Nephron progenitor cell (in vitro differentiated cells): Measurements from ENCODE around the gene BRINP2.

ENCODE experiments used
- DNase-seq: peaks from one replicate; pipeline ENCODE4 v3.0.0; 2021
- H3K27ac Mint-ChIP-seq: 2 replicates; pipeline ENCODE4 v1.8.0; 2021; ENCODE audit warnings: mild to moderate bottlenecking, moderate library complexity, mixed read lengths
- H3K27me3 Mint-ChIP-seq: 2 replicates; pipeline ENCODE4 v1.8.0; 2021; ENCODE audit warnings: mild to moderate bottlenecking, low read depth, mixed read lengths; ENCODE audit not compliant: poor library complexity
- H3K36me3 Mint-ChIP-seq: 2 replicates; pipeline ENCODE4 v1.8.0; 2021; ENCODE audit warnings: low read depth, mixed read lengths
- H3K4me1 Mint-ChIP-seq: 2 replicates; pipeline ENCODE4 v1.8.0; 2021; ENCODE audit warnings: mixed read lengths
- H3K4me3 Mint-ChIP-seq: 2 replicates; pipeline ENCODE4 v1.8.0; 2021; ENCODE audit warnings: mild to moderate bottlenecking, moderate library complexity, mixed read lengths
- H3K9me3 Mint-ChIP-seq: 2 replicates; pipeline ENCODE4 v1.8.0; 2021; ENCODE audit warnings: mild to moderate bottlenecking, moderate library complexity, mixed read lengths
- TF ChIP-seq, protein P1 (sequence below): fragments of 200-600 bp; sonication (generic); IDR thresholded peaks from 2 replicates; pipeline ENCODE4 v1.5.0; 2021; ENCODE audit warnings: antibody characterized with exemption

BRINP2 gene

DNA sequence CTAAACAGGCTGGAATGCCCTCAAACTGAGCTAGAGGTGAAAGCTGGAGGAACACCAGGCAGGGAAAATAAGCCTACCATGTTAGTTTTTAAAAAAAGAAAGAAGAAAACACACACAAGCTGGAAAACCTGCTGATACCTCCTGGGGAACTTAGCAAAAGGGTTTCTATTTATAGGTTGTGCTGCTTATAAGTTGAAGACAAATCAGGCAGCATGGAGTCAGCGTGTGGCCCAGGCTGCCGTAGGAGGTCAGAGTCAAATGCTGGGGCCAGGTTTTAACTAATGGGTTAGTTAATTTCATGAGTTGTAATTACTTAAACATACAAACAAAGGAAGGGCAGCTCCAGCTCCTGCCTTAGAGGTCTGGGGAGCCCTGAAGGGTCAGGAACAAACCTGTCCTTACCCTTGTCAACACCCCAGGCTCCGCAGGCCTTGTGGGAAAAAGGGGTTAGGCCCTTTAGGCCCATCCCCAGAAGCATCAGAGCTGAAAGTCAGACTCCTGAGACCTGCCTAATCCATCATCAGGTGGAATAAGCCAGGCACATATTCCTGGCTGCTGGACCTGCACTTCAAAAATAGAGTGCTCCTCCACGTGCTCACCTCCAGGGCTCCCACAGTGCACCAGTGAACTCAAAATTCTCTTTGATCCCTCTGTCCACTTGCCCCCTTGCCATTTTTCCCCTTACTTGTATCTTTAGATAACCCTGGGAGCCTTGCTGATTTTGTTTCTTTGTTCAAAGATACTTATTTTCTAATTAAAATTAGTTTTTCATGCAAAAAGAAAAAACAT lies 59.7 kb downstream of the BRINP2 start:
- no peak for DNase-seq
- peaks cover 10% of the 10 kb centered on the region for H3K27me3 Mint-ChIP-seq
- H3K27ac Mint-ChIP-seq, result no peak overlapping the region
- H3K4me1 Mint-ChIP-seq, result peaks cover 40% of the 10 kb centered on the region
- H3K36me3 Mint-ChIP-seq, result no peaks in the 10 kb centered on the region
- no peak overlapping the region for H3K4me3 Mint-ChIP-seq
- H3K9me3 Mint-ChIP-seq, result no peaks in the 10 kb centered on the region
- TF ChIP-seq, protein P1, sequence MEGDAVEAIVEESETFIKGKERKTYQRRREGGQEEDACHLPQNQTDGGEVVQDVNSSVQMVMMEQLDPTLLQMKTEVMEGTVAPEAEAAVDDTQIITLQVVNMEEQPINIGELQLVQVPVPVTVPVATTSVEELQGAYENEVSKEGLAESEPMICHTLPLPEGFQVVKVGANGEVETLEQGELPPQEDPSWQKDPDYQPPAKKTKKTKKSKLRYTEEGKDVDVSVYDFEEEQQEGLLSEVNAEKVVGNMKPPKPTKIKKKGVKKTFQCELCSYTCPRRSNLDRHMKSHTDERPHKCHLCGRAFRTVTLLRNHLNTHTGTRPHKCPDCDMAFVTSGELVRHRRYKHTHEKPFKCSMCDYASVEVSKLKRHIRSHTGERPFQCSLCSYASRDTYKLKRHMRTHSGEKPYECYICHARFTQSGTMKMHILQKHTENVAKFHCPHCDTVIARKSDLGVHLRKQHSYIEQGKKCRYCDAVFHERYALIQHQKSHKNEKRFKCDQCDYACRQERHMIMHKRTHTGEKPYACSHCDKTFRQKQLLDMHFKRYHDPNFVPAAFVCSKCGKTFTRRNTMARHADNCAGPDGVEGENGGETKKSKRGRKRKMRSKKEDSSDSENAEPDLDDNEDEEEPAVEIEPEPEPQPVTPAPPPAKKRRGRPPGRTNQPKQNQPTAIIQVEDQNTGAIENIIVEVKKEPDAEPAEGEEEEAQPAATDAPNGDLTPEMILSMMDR, result no peak

DNA sequence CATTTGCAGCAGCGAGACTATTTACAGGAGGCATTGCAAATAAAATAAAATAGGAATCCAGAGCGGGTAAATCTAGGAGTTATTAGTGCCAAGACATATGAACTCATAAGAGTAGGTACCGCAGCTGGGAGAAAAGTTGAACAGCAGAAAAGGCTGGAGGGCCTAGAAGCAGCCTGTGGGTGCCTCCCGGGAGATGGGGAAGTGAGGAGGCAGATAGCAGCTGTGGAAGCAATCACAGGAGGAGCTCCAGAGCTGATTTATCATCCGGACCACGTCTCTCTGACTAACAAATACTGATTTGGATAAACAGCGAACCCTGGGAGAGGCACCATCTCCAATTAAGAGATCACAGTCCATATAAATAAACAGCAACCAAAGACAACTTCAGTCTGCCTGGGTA lies 64.6 kb downstream of the BRINP2 start:
- no peak for DNase-seq
- no peak overlapping the region for H3K27ac Mint-ChIP-seq
- H3K9me3 Mint-ChIP-seq, result no peaks in the 10 kb centered on the region
- H3K27me3 Mint-ChIP-seq, result peaks cover 13% of the 10 kb centered on the region
- H3K36me3 Mint-ChIP-seq, result no peaks in the 10 kb centered on the region
- TF ChIP-seq, protein P1, result no peak
- peaks cover 32% of the 10 kb centered on the region for H3K4me1 Mint-ChIP-seq
- no peak overlapping the region for H3K4me3 Mint-ChIP-seq

DNA sequence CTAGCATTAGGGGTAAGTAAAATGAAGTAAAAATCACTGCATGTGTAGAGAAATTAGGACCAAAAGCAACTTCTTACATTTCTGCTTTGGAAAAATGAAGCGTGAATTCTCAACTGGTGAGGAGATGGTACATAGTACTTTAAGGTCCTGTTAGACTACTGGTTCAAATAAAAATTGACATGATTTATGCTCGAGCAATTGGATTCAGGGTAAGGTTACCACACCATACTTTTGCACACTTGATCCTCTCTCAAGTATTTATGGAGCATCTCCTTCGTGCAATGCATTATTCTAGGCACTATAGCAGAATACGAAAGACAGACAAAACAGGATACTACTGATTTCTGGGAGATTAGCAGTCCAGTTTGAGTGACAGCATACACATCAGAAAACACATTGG lies 66.2 kb downstream of the BRINP2 start:
- no peak for DNase-seq
- Mint-ChIP-seq H3K4me1 (peaks cover 32% of the 10 kb centered on the region), H3K27me3 (peaks cover 15% of the 10 kb centered on the region), H3K27ac (no peak overlapping the region), H3K9me3 (peaks cover 4% of the 10 kb centered on the region), H3K4me3 (no peak overlapping the region), H3K36me3 (no peaks in the 10 kb centered on the region)
- TF ChIP-seq, protein P1, result no peak

DNA sequence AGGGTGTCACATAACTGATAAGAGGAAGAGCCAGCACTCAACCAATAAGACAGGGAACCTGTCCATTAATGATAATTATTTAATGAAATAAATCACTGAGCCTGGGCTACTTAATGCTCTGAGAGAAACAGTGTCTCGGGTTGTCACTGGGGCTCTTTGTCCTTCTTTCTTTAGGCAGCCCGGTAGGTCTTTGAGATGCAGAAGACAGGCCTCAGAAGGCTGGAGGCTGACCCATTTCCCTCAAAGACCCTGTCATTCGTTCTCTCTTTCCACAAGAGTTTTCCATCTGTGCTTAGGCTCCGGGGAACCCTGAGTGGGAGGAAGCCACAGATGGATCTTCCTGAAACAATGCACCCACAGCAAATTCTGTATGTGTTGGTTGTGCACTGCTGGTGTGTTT lies 68.2 kb downstream of the BRINP2 start:
- H3K36me3 Mint-ChIP-seq, result no peaks in the 10 kb centered on the region
- H3K4me3 Mint-ChIP-seq, result no peak overlapping the region
- H3K27ac Mint-ChIP-seq, result no peak overlapping the region
- H3K4me1 Mint-ChIP-seq, result peaks cover 40% of the 10 kb centered on the region
- TF ChIP-seq, protein P1, result no peak
- peaks cover 4% of the 10 kb centered on the region for H3K9me3 Mint-ChIP-seq
- DNase-seq, result no peak
- peaks cover 20% of the 10 kb centered on the region for H3K27me3 Mint-ChIP-seq

DNA sequence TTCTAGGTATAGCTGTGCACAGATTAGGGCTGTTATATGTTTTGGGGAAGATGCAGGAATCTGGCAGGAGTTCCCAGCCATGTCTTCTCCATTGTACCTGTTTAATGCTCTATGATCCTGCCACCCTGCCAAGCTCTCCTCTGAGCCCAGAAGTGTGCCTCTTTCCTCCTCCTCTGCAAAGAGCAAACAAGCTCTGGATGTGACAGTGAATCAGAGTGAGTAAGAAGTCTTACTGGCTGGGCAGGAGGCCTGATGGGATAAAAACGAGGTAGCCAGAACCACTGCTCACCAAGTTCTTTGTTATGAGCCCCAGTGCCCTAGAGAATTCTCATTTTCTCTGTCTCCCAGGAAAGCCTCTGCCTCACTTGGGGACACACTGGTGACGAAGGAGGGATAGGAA lies 69.0 kb downstream of the BRINP2 start:
- H3K36me3 Mint-ChIP-seq, result no peaks in the 10 kb centered on the region
- peaks cover 42% of the 10 kb centered on the region for H3K4me1 Mint-ChIP-seq
- TF ChIP-seq, protein P1, result no peak
- H3K4me3 Mint-ChIP-seq, result no peak overlapping the region
- DNase-seq, result no peak
- H3K27me3 Mint-ChIP-seq, result peaks cover 15% of the 10 kb centered on the region
- H3K9me3 Mint-ChIP-seq, result peaks cover 4% of the 10 kb centered on the region
- no peak overlapping the region for H3K27ac Mint-ChIP-seq

DNA sequence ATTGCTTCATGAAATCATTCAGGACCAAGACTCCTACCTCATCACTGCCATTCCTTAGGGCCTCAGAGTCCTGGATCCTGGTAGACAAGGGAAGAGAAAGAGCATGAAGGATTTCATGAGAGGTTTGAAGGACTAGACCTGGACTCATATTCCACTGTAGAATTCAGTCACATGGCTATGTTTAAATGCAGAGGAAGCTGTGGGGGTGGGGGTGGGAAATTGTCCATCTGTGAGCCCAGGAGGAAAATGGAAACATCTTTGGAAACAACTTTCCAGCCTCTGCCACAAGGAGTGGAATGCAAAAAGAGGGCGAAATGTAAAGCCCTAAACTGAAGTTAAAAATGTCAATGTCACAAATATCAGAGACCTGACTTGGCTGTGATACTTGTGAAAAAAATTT lies 73.0 kb downstream of the BRINP2 start:
- TF ChIP-seq, protein P1, result no peak
- Mint-ChIP-seq H3K9me3 (peaks cover 4% of the 10 kb centered on the region), H3K36me3 (no peaks in the 10 kb centered on the region), H3K27ac (no peak overlapping the region), H3K27me3 (peaks cover 7% of the 10 kb centered on the region), H3K4me3 (no peak overlapping the region), H3K4me1 (peaks cover 33% of the 10 kb centered on the region)
- DNase-seq, result no peak
